Lung (tissue), 12 donors: ENCODE data around the gene SARDH. TPM values are rescaled to one million over a fixed set of nuclear protein-coding genes. Genes with fewer than 3 reads are reported as not detected.

ENCODE experiments used
- ATAC-seq: fragments of 200-7000 bp; cut with Tn5 transposase; one replicate; pipeline ENCODE4 v1.9.1; 2020; ENCODE audit warnings: moderate number of reproducible peaks; ENCODE audit not compliant: insufficient read depth, low FRiP score
- DNase-seq, 3 donors: peaks; one replicate each; pipeline ENCODE4 v3.0.0-alpha.2; 2013 to 2017
- H3K27ac ChIP-seq, 2 donors: one replicate each; pipeline ENCODE4 v1.5.1; 2013; ENCODE audit warnings: mild to moderate bottlenecking in 2 of 2, moderate library complexity in 2 of 2, control low read depth in 1 of 2, inconsistent platforms in 1 of 2, low read depth in 1 of 2, low read length in 1 of 2
- H3K27me3 ChIP-seq, 3 donors: one replicate each; pipeline ENCODE4 v1.5.1; 2013; ENCODE audit warnings: low read length in 2 of 3; ENCODE audit not compliant: control insufficient read depth in 3 of 3, insufficient read depth in 3 of 3
- H3K36me3 ChIP-seq, 4 donors: one replicate each; pipeline ENCODE4 v1.5.1; 2013; ENCODE audit warnings: low read length in 4 of 4, mild to moderate bottlenecking in 1 of 4, moderate library complexity in 1 of 4; ENCODE audit not compliant: control insufficient read depth in 4 of 4, insufficient read depth in 4 of 4
- H3K4me1 ChIP-seq, 5 donors: one replicate each; pipeline ENCODE4 v1.5.1; 2013; ENCODE audit warnings: low read length in 5 of 5, mild to moderate bottlenecking in 2 of 5, moderate library complexity in 1 of 5; ENCODE audit not compliant: control insufficient read depth in 5 of 5, insufficient read depth in 5 of 5
- H3K4me3 ChIP-seq: one replicate; pipeline ENCODE4 v1.5.1; 2013; ENCODE audit warnings: mild to moderate bottlenecking, control low read depth, moderate library complexity
- H3K9ac ChIP-seq, 2 donors: one replicate each; pipeline ENCODE4 v1.5.1; 2013; ENCODE audit warnings: low read length in 2 of 2, control low read depth in 1 of 2; ENCODE audit not compliant: insufficient read depth in 1 of 2
- H3K9me3 ChIP-seq, 4 donors: one replicate each; pipeline ENCODE4 v1.5.1; 2013; ENCODE audit warnings: low read length in 3 of 4, mild to moderate bottlenecking in 1 of 4, moderate library complexity in 1 of 4; ENCODE audit not compliant: control insufficient read depth in 4 of 4, insufficient read depth in 3 of 4
- CTCF ChIP-seq: IDR thresholded peaks from 2 replicates; pipeline ENCODE4 v1.5.1; 2012; ENCODE audit warnings: mild to moderate bottlenecking; ENCODE audit errors: control extremely low read depth, extremely low read depth
- WGBS, 2 donors: extraction: QIAGEN DNeasy Blood & Tissue Kit; methylation state at CpG; one replicate each; pipeline ENCODE4 v1.1.7; 2013; 5-methylcytosine and 5-hydroxymethylcytosine counted together
- polyA plus RNA-seq, 2 donors: library from polyadenylated mRNA; stranded (reverse); fragments of 200-250 nt; gene quantifications; one replicate each; pipeline ENCODE4 v1.2.1, GENCODE V29; 2013
- total RNA-seq, 2 donors: library from RNA; depleted of rRNA in 1 of 2; stranded (reverse); fragments of >200 nt in 1 of 2; gene quantifications; one replicate each; pipeline ENCODE4 v1.2.1, GENCODE V29; 2014 to 2021
- donor health status: control.
- donor health status: control.
- donor health status: Bipolar disorder and iron deficiency.
- donor health status: healthy.
- donor health status: DM: yes; HTN: yes; CAD: no.

Gene SARDH
- total and polyA plus RNA-seq, 4 donors: 1.8 to 8.4 (median 4.7) TPM

GRCh38 chr9:133650026-133650425, 88.1 kb downstream of the SARDH start:
- Histone ChIP-seq H3K4me3 (no peak overlapping the region), H3K27ac (no peak overlapping the region), H3K9ac (no peak overlapping the region), H3K9me3 (no peaks in the 10 kb centered on the region), H3K27me3 (peaks cover 0 to 11% (median 4%) of the 10 kb centered on the region in 3 donors), H3K4me1 (no peaks in the 10 kb centered on the region), H3K36me3 (no peaks in the 10 kb centered on the region)
- DNase-seq (no peak), ATAC-seq (no peak)
- TF ChIP-seq CTCF: no peak
- WGBS, 2 donors: 92 to 96% methylated on average over 12 of the region's 12 CpGs

GRCh38 chr9:133649194-133649593, 89.0 kb downstream of the SARDH start:
- H3K4me1 ChIP-seq: no peaks in the 10 kb centered on the region
- TF ChIP-seq CTCF: no peak
- no peak overlapping the region for H3K27ac ChIP-seq
- H3K4me3 ChIP-seq: no peak overlapping the region
- H3K36me3 ChIP-seq: no peaks in the 10 kb centered on the region
- WGBS, 2 donors: 79 to 84% methylated on average over 7 of the region's 7 CpGs
- no peak overlapping the region for H3K9ac ChIP-seq
- DNase-seq: no peak
- ATAC-seq: no peak
- no peaks in the 10 kb centered on the region for H3K9me3 ChIP-seq
- H3K27me3 ChIP-seq: peaks cover 0 to 3% (median under 1%) of the 10 kb centered on the region in 3 donors

- no peak for TF ChIP-seq CTCF
Measured at GRCh38 chr9:133647765-133648469, 90.2 kb downstream of the SARDH start.

More at GRCh38 chr9:133647765-133648469, 90.2 kb downstream of the SARDH start:
- H3K9me3 ChIP-seq: no peaks in the 10 kb centered on the region
- WGBS, 2 donors: 84 to 89% methylated on average over 25 of the region's 25 CpGs
- no peaks in the 10 kb centered on the region for H3K27me3 ChIP-seq
- no peak for DNase-seq
- H3K4me1 ChIP-seq: peaks cover 0 to under 1% (median 0%) of the 10 kb centered on the region in 5 donors
- no peak for ATAC-seq
- no peak overlapping the region for H3K9ac ChIP-seq
- H3K36me3 ChIP-seq: no peaks in the 10 kb centered on the region
- H3K4me3 ChIP-seq: no peak overlapping the region
- H3K27ac ChIP-seq: no peak overlapping the region
